Osteocyte (in vitro differentiated cells): ENCODE data around the gene FFAR3. TPM values are rescaled to one million over a fixed set of nuclear protein-coding genes. Genes with fewer than 3 reads are reported as not detected.

Experiments
- DNase-seq: peaks from one replicate; pipeline ENCODE4 v3.0.0; 2021; ENCODE audit warnings: mixed read lengths; ENCODE audit not compliant: unreplicated experiment; ENCODE audit errors: extremely low spot score
- H3K27ac Mint-ChIP-seq: one replicate; pipeline ENCODE4 v1.8.0; 2021; ENCODE audit warnings: mild to moderate bottlenecking, mixed read lengths; ENCODE audit not compliant: unreplicated experiment
- H3K27me3 Mint-ChIP-seq: one replicate; pipeline ENCODE4 v1.8.0; 2021; ENCODE audit warnings: mixed read lengths; ENCODE audit not compliant: unreplicated experiment
- H3K36me3 Mint-ChIP-seq: one replicate; pipeline ENCODE4 v1.8.0; 2021; ENCODE audit warnings: mixed read lengths; ENCODE audit not compliant: unreplicated experiment
- H3K4me1 Mint-ChIP-seq: one replicate; pipeline ENCODE4 v1.8.0; 2021; ENCODE audit warnings: mixed read lengths; ENCODE audit not compliant: unreplicated experiment
- H3K4me3 Mint-ChIP-seq: one replicate; pipeline ENCODE4 v1.8.0; 2021; ENCODE audit warnings: mild to moderate bottlenecking, moderate library complexity, mixed read lengths; ENCODE audit not compliant: unreplicated experiment
- H3K9me3 Mint-ChIP-seq: one replicate; pipeline ENCODE4 v1.8.0; 2021; ENCODE audit warnings: mixed read lengths; ENCODE audit not compliant: unreplicated experiment
- total RNA-seq: library from RNA; stranded (reverse); gene quantifications from 2 replicates; pipeline ENCODE4 v1.2.1, GENCODE V29; 2021
- TF ChIP-seq, protein P1 (sequence below): fragments of 200-600 bp; sonication (generic); IDR thresholded peaks from 2 replicates; pipeline ENCODE4 v1.5.0; 2021; ENCODE audit warnings: antibody characterized with exemption, mild to moderate bottlenecking, moderate library complexity

Gene FFAR3
- total RNA-seq, 1 donor from 2014 or later: not detected

DNA sequence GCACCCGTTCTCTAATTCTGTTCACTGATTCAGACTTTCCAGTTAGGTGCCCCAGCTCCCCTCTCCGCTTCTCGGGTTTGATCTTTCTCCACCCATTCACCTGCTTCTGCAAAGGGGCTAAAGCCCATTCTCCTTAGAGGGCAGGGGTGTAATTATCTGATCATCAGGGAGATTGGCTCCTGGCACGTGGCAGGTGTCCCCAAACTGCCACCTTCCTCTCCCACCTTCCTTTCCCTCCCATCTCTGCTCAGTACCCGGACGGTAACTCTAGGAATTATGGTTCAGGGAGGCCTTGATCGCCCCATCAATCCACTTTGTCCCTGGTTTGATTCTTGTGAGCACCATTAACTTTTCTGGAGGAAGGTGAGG, 10.3 kb upstream of the FFAR3 start:
- Mint-ChIP-seq H3K27ac (no peak overlapping the region), H3K27me3 (peaks cover 8% of the 10 kb centered on the region)

DNA sequence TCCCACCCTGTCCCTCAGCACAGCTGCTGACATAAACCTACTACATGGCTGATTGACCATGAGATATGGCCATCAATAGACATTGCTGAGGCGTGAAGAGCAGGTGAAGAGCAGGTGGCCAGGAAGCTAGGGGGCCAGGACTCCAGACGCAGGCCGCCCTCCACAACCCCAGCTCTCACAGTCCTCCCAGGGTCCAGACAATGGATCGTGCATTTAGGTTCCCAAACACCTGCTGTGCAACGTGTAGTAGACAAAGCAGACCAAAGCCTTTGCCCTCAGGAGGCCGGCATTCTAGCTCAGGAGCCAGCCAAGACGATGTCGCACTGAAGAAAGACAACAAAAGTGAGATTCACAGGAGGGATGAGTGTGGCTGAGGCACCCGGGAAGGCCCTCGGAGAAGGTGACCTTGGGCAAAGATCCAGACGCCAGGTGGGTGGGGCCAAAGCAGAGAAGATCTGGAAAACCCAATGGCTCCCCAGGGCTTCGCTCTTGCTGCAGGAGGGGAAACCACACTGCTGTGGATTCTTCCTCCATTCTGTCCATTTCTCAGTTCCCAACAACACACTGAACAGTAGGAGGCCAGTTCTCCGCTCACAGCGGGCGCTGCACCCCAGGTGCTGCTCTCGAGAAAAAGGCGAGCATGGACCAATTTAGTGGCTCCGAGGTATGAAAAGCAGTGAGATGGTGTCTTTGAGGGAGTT, 9.2 kb upstream of the FFAR3 start:
- no peaks in the 10 kb centered on the region for H3K4me1 Mint-ChIP-seq
- no peak overlapping the region for H3K4me3 Mint-ChIP-seq
- no peaks in the 10 kb centered on the region for H3K9me3 Mint-ChIP-seq
- H3K36me3 Mint-ChIP-seq: no peaks in the 10 kb centered on the region
- TF ChIP-seq, protein P1, sequence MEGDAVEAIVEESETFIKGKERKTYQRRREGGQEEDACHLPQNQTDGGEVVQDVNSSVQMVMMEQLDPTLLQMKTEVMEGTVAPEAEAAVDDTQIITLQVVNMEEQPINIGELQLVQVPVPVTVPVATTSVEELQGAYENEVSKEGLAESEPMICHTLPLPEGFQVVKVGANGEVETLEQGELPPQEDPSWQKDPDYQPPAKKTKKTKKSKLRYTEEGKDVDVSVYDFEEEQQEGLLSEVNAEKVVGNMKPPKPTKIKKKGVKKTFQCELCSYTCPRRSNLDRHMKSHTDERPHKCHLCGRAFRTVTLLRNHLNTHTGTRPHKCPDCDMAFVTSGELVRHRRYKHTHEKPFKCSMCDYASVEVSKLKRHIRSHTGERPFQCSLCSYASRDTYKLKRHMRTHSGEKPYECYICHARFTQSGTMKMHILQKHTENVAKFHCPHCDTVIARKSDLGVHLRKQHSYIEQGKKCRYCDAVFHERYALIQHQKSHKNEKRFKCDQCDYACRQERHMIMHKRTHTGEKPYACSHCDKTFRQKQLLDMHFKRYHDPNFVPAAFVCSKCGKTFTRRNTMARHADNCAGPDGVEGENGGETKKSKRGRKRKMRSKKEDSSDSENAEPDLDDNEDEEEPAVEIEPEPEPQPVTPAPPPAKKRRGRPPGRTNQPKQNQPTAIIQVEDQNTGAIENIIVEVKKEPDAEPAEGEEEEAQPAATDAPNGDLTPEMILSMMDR: no peak
- peak; percentile 68 for DNase-seq
- H3K27ac Mint-ChIP-seq: no peak overlapping the region
- peaks cover 11% of the 10 kb centered on the region for H3K27me3 Mint-ChIP-seq

More for the DNA sequence above, 10.3 kb upstream of the FFAR3 start:
- no peaks in the 10 kb centered on the region for H3K36me3 Mint-ChIP-seq
- TF ChIP-seq, protein P1: no peak
- H3K4me3 Mint-ChIP-seq: no peak overlapping the region
- no peak for DNase-seq
- no peaks in the 10 kb centered on the region for H3K9me3 Mint-ChIP-seq
- H3K4me1 Mint-ChIP-seq: no peaks in the 10 kb centered on the region

DNA sequence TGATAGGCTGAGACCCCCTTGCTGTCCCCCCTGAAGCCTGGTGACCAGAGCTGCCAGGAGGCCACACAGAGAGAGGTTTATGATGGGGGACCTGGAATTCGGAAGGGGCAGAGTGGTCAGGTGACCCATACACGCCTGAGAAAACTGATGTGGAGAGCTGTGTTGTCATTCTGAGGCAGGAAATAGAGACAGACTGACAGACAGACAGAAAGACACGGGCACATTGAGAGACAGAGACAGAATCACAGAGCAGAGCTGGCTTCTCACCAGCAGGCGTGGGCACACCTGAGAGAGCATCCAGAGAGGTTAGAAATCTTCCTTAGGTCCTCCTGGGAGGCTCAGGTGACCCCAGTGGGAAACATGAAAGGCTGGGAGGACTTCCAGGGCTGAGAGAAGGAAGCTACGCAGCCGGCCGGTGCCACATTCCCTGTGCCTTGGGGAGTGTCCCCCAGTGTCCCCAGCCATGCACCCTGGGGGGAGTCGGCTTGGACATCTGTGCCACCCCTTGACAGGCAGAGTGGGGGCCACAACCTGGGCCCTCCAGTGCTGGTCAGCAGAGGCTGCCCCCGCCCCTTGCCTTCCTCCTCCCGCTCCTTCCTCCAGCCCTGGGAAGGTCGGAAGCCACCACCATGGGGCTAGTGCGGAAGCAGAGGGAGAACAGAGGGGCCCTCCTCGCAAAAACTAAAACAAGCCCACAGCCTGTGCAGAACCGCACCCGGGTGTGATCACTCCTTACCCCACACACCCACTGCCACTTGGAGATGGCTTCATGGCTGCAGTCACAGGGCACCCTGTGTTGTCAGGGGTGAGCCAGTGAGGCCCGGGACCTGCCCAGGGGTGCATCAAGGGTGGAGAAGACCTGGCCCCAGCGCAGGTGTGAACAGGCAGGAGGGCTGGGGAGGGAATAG, 8.4 kb upstream of the FFAR3 start:
- Mint-ChIP-seq H3K9me3 (no peaks in the 10 kb centered on the region), H3K27me3 (peaks cover 11% of the 10 kb centered on the region), H3K36me3 (no peaks in the 10 kb centered on the region), H3K4me1 (no peaks in the 10 kb centered on the region), H3K27ac (no peak overlapping the region), H3K4me3 (no peak overlapping the region)
- TF ChIP-seq, protein P1: no peak
- DNase-seq: peak; percentile 85

DNA sequence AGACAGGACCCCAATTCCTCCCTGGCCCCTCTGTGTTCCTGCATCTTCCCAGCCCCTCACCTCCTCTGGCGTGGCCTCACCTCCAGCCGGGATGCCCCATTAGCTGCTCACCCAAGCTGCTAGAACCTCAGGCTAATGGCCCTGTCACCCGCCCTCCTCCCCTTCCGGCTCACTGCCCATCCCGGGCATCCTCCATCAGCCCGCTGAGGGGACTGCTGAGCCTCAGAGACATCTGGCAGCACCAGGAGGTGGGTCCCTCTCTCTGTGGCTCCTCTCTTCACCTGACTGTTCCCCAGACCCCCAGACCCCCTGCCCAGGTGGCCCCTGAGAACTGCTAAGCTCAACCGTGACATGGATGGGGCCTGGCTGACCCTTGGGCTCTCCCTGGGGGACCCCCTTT, 7.7 kb upstream of the FFAR3 start:
- no peaks in the 10 kb centered on the region for H3K4me1 Mint-ChIP-seq
- peaks cover 11% of the 10 kb centered on the region for H3K27me3 Mint-ChIP-seq
- no peak overlapping the region for H3K4me3 Mint-ChIP-seq
- no peaks in the 10 kb centered on the region for H3K36me3 Mint-ChIP-seq
- TF ChIP-seq, protein P1: no peak
- H3K9me3 Mint-ChIP-seq: no peaks in the 10 kb centered on the region
- no peak overlapping the region for H3K27ac Mint-ChIP-seq
- DNase-seq: peak; percentile 82
